Keratinocyte (primary cell): Measurements from ENCODE around the gene PSMF1.

ENCODE experiments used
- EZH2 ChIP-seq: IDR thresholded peaks from one replicate; pipeline ENCODE4 v1.6.1; 2012; ENCODE audit warnings: inconsistent platforms, mild to moderate bottlenecking, low read length, moderate library complexity
- TF ChIP-seq, protein P1 (sequence below), 3 experiments: IDR thresholded peaks in 1 of 3; conservative IDR thresholded peaks in 1 of 3; optimal IDR thresholded peaks in 1 of 3; 2 replicates in 2 of 3; 3 replicates in 1 of 3; pipeline versions ENCODE3 to v1.5.1; 2011; ENCODE audit warnings: low read length in 3 of 3, mild to moderate bottlenecking in 3 of 3, moderate library complexity in 2 of 3, control low read depth in 1 of 3, inconsistent platforms in 1 of 3; ENCODE audit not compliant: insufficient read depth in 2 of 3; ENCODE audit errors: extremely low read depth in 1 of 3

DNA sequence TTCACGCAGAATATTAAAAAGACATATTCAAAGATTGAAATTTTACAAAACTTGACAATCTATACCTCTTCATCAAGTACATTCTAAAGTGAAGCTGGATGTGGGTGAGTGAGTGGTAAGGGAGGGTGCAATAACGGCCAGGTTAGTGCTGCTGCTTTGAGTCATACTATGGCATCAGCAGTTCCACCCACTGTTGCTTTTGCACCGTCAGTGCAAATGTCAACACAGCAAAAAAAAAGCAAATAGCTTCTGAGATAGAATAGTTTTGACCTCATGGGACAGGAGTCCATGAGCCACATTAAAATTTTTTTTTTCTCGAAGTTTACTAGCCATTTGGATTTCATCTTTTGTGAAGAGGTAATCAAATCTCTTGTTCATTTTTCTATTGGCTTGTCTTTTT, 31.8 kb downstream of the PSMF1 start:
- no peak for TF ChIP-seq EZH2
- TF ChIP-seq, protein P1, sequence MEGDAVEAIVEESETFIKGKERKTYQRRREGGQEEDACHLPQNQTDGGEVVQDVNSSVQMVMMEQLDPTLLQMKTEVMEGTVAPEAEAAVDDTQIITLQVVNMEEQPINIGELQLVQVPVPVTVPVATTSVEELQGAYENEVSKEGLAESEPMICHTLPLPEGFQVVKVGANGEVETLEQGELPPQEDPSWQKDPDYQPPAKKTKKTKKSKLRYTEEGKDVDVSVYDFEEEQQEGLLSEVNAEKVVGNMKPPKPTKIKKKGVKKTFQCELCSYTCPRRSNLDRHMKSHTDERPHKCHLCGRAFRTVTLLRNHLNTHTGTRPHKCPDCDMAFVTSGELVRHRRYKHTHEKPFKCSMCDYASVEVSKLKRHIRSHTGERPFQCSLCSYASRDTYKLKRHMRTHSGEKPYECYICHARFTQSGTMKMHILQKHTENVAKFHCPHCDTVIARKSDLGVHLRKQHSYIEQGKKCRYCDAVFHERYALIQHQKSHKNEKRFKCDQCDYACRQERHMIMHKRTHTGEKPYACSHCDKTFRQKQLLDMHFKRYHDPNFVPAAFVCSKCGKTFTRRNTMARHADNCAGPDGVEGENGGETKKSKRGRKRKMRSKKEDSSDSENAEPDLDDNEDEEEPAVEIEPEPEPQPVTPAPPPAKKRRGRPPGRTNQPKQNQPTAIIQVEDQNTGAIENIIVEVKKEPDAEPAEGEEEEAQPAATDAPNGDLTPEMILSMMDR (optimal IDR thresholded peaks at IDR 0.05 in 1 of 3, IDR thresholded peaks at IDR 0.05 in 1 of 3, conservative IDR thresholded peaks at IDR 0.05 in 1 of 3; ENCODE audit: extremely low read depth in 1 of 3, insufficient read depth in 2 of 3, low read length in 3 of 3) = no peak
